Non-pigmented ciliary epithelial cell (primary cell): ENCODE measurements around the gene PLPPR3.

Experiments
- DNase-seq: peaks from one replicate; pipeline ENCODE4 v3.0.0-alpha.2; 2010; ENCODE audit warnings: low read depth

The PLPPR3 gene

GRCh38 chr19:807627-808422 lies 13.9 kb downstream of the PLPPR3 start:
- DNase-seq = no peak

GRCh38 chr19:806815-807421 lies 14.8 kb downstream of the PLPPR3 start:
- no peak for DNase-seq

GRCh38 chr19:805600-806550 lies 15.9 kb downstream of the PLPPR3 start:
- DNase-seq = no peak

- DNase-seq = no peak
Observed at GRCh38 chr19:805166-805551, 16.6 kb downstream of the PLPPR3 start.

- no peak for DNase-seq
Observed at GRCh38 chr19:804419-805165, 17.2 kb downstream of the PLPPR3 start.

GRCh38 chr19:803686-804418 lies 17.9 kb downstream of the PLPPR3 start:
- DNase-seq = no peak

- no peak for DNase-seq
Observed at GRCh38 chr19:803099-803561, 18.6 kb downstream of the PLPPR3 start.

- no peak for DNase-seq
Observed at GRCh38 chr19:802498-803098, 19.2 kb downstream of the PLPPR3 start.

GRCh38 chr19:801861-802497 lies 19.8 kb downstream of the PLPPR3 start:
- no peak for DNase-seq

GRCh38 chr19:801030-801860 lies 20.5 kb downstream of the PLPPR3 start:
- DNase-seq = no peak

- no peak for DNase-seq
Observed at GRCh38 chr19:800360-801029, 21.3 kb downstream of the PLPPR3 start.

GRCh38 chr19:799076-799881 lies 22.5 kb downstream of the PLPPR3 start:
- no peak for DNase-seq

- DNase-seq = no peak
Observed at GRCh38 chr19:798415-799075, 23.2 kb downstream of the PLPPR3 start.

- no peak for DNase-seq
Observed at GRCh38 chr19:797528-798414, 24.0 kb downstream of the PLPPR3 start.

GRCh38 chr19:796692-797527 lies 24.8 kb downstream of the PLPPR3 start, which contains the start of gene PTBP1:
Gene PTBP1, plus strand, starts transcription at chr19:797452. Its CDS starts 46 bp downstream, at chr19:797498.
- DNase-seq = peak; percentile 100
